Measurements from ENCODE around the gene OR2M2. TPM values are rescaled to one million over a fixed set of nuclear protein-coding genes. Genes with fewer than 3 reads are reported as not detected.

Gene OR2M2
- total and polyA plus RNA-seq, 2 of the 13 experiments (the other 11 are each of a cell fraction or from before 2014, with no cell fraction given), result not detected

- TF ChIP-seq E2F5 (CRISPR knock-in tag; conservative IDR thresholded peaks at IDR 0.05) (no peak), NFE2 (CRISPR knock-in tag; IDR thresholded peaks at IDR 0.05) (no peak)
These were observed 9.4 kb downstream of the OR2M2 start (continued) for GRCh38 chr1:248183996-248184395.

- no peak for DNase-seq (ENCODE audit: low spot score)
- Histone ChIP-seq H3K9ac (ENCODE audit: insufficient read depth, low read depth, low read length) (no peak overlapping the region), H3K27ac (ENCODE audit: extremely low read length, insufficient read depth, low read length) (no peak overlapping the region), H3K9me3 (ENCODE audit: low read length) (peaks cover 90% of the 10 kb centered on the region), H3K4me1 (ENCODE audit: insufficient read depth, low read length) (no peaks in the 10 kb centered on the region), H3K4me2 (ENCODE audit: low read depth, low read length) (no peak overlapping the region), H2AFZ (ENCODE audit: low read length) (no peak overlapping the region), H3K4me3 (replicated peaks in 1 of 3; ENCODE audit: insufficient read depth in 1 of 3, low read depth in 2 of 3, low read length in 3 of 3) (no peak overlapping the region), H3K79me2 (ENCODE audit: insufficient read depth, low read length) (no peaks in the 10 kb centered on the region), H3K36me3 (replicated peaks in 1 of 2; ENCODE audit: control insufficient read depth in 1 of 2, insufficient read depth in 2 of 2, low read length in 2 of 2) (no peaks in the 10 kb centered on the region), H3K27me3 (ENCODE audit: control insufficient read depth in 1 of 2, insufficient read depth in 2 of 2, low read length in 2 of 2) (no peaks in the 10 kb centered on the region), H4K20me1 (ENCODE audit: insufficient read depth, low read length) (no peaks in the 10 kb centered on the region)
- no peak for FAIRE-seq
- whole genome bisulfite sequencing (ENCODE audit: low lambda C conversion rate), result 0% methylated on average over 2 of the region's 3 CpGs
- intact Hi-C loops (cut with micrococcal nuclease; ENCODE audit: unreplicated experiment), result no loop called here
- in situ Hi-C loops (cut with HindIII; ENCODE audit: extremely low pct_ligation_motif_present, low pct_unique_long_range_greater_than_20kb), result no loop called here
- no TSS peak for BruUV-seq (replicated peaks)
- ChIA-PET CTCF (ENCODE audit: low intra/inter-chr PET ratio, low total read pairs) (no interaction called here), POLR2A (no interaction called here)
- TF ChIP-seq MAFK (conservative IDR thresholded peaks at IDR 0.05 in 1 of 2, IDR thresholded peaks at IDR 0.05 in 1 of 2; ENCODE audit: low read length in 2 of 2) (peak; percentile 32 to 40; a peak in 2 of 4 replicates), BRD4 (CRISPR knock-in tag; IDR thresholded peaks at IDR 0.05) (no peak), NFE2L2 (IDR thresholded peaks at IDR 0.05; ENCODE audit: low read length) (peak; percentile 66)
- no peak for ATAC-seq
These were observed 12.7 kb downstream of the OR2M2 start for GRCh38 chr1:248187363-248187762.

- Histone ChIP-seq H3K36me3 (replicated peaks in 1 of 2; ENCODE audit: control insufficient read depth in 1 of 2, insufficient read depth in 2 of 2, low read length in 2 of 2) (no peaks in the 10 kb centered on the region), H3K27ac (ENCODE audit: extremely low read length, insufficient read depth, low read length) (no peak overlapping the region), H3K9me3 (ENCODE audit: low read length) (peaks cover 90% of the 10 kb centered on the region), H3K79me2 (ENCODE audit: insufficient read depth, low read length) (no peaks in the 10 kb centered on the region), H3K9ac (ENCODE audit: insufficient read depth, low read depth, low read length) (no peak overlapping the region), H3K4me3 (replicated peaks in 1 of 3; ENCODE audit: insufficient read depth in 1 of 3, low read depth in 2 of 3, low read length in 3 of 3) (no peak overlapping the region), H3K4me2 (ENCODE audit: low read depth, low read length) (no peak overlapping the region), H3K27me3 (ENCODE audit: control insufficient read depth in 1 of 2, insufficient read depth in 2 of 2, low read length in 2 of 2) (no peaks in the 10 kb centered on the region), H2AFZ (ENCODE audit: low read length) (no peak overlapping the region), H3K4me1 (ENCODE audit: insufficient read depth, low read length) (no peaks in the 10 kb centered on the region), H4K20me1 (ENCODE audit: insufficient read depth, low read length) (no peaks in the 10 kb centered on the region)
- intact Hi-C loops (cut with micrococcal nuclease; ENCODE audit: unreplicated experiment), result no loop called here
- in situ Hi-C loops (cut with HindIII; ENCODE audit: extremely low pct_ligation_motif_present, low pct_unique_long_range_greater_than_20kb), result no loop called here
- no TSS peak for BruUV-seq (replicated peaks)
- CTCF ChIA-PET (ENCODE audit: low intra/inter-chr PET ratio, low total read pairs), result no interaction called here
- no peak for TF ChIP-seq RXRB (CRISPR knock-in tag; IDR thresholded peaks at IDR 0.05; ENCODE audit: borderline replicate concordance)
- no peak for TF ChIP-seq GATAD1 (CRISPR knock-in tag; IDR thresholded peaks at IDR 0.05)
- no peak for TF ChIP-seq FLYWCH1 (CRISPR knock-in tag; IDR thresholded peaks at IDR 0.05)
- no peak for TF ChIP-seq NKX3-1 (CRISPR knock-in tag; IDR thresholded peaks at IDR 0.05)
- no peak for TF ChIP-seq STAT6 (CRISPR knock-in tag; IDR thresholded peaks at IDR 0.05; ENCODE audit: borderline replicate concordance)
- no peak for TF ChIP-seq E2F5 (CRISPR knock-in tag; conservative IDR thresholded peaks at IDR 0.05)
- TF ChIP-seq ZFP36L1 (CRISPR knock-in tag; IDR thresholded peaks at IDR 0.05), result no peak
- TF ChIP-seq HNRNPL (IDR thresholded peaks at IDR 0.05; ENCODE audit: low read depth, low read length), result no peak
- TF ChIP-seq BHLHE40 (IDR thresholded peaks at IDR 0.05; ENCODE audit: low read length), result no peak
- TF ChIP-seq MXD3 (CRISPR knock-in tag; IDR thresholded peaks at IDR 0.05), result no peak
- WGBS (ENCODE audit: low lambda C conversion rate), result 29% methylated on average over 6 of the region's 11 CpGs
- ATAC-seq (no peak), FAIRE-seq (no peak), DNase-seq (ENCODE audit: low spot score) (no peak)
- POLR2A ChIA-PET, result no interaction called here
These were observed 14.4 kb downstream of the OR2M2 start for GRCh38 chr1:248189026-248189425.

Measured in HepG2 (cell line).